GM12801 (cell line): ENCODE results near the gene RGL2.

ENCODE experiments used
- TF ChIP-seq, protein P1 (sequence below): IDR thresholded peaks from one replicate; pipeline ENCODE4 v1.5.1; 2011; ENCODE audit warnings: control low read depth; ENCODE audit not compliant: insufficient read length; ENCODE audit errors: extremely low read depth

The RGL2 gene

DNA sequence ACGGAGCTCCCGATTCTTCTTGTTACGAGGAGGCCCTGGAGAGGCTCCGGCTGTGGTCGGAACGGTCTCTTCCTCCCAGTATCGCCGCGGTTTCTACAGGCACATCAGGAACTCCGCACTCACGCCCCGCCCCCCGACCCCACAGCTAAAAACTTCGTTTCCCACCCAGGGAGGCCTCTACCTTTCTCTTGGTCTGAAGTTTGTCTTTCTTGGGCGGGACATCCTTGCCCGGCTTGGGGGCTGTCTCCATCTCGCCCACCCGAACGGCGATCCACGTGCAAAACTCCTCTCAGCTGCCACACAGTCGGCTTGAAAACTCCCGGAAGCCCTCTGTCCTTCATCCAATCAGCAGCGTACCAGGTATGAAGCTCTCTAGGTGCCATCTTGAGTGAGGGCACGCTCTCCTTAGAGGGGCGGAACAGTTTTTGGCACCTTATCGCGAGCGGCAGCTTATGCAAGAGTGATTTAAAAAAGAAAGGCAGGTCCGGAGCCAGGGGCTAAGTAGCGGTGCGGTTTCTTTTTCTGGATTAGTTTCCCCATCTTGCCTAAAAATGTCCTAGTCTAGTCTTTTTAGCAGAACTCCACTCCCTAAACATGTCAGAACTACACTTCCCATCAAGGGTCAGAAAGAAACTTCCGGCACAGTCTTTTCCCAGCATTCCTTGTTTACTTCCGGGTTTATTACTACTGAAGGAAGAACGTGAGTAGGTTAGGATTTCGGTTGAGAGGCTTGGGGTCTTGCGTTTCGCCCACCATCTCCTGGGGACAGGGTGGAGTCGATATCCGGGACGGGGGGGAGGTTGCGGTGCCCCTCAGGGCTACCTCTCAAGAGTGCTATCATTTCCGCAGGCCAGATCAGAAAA, 9.6 kb downstream of the RGL2 start, which contains the start of the genes PFDN6 and WDR46:
Gene PFDN6 (plus strand): TSS at position 681 of the 863 bp plus-strand sequence. CDS start 256 bp downstream, outside the sequence.
Gene WDR46 (minus strand): TSS at position 319 of the 863 bp plus-strand sequence. CDS start 69 bp downstream, at position 250.
- TF ChIP-seq, protein P1, sequence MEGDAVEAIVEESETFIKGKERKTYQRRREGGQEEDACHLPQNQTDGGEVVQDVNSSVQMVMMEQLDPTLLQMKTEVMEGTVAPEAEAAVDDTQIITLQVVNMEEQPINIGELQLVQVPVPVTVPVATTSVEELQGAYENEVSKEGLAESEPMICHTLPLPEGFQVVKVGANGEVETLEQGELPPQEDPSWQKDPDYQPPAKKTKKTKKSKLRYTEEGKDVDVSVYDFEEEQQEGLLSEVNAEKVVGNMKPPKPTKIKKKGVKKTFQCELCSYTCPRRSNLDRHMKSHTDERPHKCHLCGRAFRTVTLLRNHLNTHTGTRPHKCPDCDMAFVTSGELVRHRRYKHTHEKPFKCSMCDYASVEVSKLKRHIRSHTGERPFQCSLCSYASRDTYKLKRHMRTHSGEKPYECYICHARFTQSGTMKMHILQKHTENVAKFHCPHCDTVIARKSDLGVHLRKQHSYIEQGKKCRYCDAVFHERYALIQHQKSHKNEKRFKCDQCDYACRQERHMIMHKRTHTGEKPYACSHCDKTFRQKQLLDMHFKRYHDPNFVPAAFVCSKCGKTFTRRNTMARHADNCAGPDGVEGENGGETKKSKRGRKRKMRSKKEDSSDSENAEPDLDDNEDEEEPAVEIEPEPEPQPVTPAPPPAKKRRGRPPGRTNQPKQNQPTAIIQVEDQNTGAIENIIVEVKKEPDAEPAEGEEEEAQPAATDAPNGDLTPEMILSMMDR: no peak

DNA sequence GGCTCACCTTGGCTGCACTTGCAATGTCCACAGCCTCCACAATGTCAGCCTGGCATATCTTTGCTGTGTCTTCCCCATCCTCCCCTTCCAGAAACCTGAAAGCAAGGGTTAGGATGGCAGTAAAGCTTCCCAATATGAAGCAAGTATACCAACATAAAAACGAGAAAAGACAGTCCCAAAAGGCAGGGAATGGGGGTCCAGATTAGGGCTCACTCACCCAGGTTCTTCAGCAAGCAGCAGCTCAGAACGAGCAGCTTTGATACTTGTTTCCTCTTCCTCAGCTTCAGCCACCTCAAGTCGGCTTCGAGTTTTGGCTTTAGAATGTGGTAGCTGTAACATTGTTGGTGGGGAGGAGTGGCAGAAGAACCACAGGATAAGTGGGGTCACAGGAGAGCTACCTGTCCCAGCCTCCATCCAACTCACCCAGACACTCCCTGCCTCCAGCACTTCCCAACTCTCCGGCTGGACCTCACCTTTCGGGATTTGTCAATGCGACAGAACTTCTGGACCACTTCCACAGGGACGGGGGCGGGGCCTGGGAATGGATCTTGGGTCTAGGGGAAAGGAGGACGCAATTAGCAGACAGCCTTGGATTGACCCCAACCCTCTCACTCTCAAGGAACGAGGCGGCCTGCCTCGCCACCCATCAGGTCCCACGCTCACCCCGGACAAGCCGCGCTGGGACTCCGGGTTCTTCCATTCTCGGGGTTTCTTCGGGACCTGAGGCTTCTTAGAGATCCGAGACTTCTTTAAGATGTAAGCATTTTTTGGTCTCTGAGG, 10.4 kb downstream of the RGL2 start:
- TF ChIP-seq, protein P1: no peak

DNA sequence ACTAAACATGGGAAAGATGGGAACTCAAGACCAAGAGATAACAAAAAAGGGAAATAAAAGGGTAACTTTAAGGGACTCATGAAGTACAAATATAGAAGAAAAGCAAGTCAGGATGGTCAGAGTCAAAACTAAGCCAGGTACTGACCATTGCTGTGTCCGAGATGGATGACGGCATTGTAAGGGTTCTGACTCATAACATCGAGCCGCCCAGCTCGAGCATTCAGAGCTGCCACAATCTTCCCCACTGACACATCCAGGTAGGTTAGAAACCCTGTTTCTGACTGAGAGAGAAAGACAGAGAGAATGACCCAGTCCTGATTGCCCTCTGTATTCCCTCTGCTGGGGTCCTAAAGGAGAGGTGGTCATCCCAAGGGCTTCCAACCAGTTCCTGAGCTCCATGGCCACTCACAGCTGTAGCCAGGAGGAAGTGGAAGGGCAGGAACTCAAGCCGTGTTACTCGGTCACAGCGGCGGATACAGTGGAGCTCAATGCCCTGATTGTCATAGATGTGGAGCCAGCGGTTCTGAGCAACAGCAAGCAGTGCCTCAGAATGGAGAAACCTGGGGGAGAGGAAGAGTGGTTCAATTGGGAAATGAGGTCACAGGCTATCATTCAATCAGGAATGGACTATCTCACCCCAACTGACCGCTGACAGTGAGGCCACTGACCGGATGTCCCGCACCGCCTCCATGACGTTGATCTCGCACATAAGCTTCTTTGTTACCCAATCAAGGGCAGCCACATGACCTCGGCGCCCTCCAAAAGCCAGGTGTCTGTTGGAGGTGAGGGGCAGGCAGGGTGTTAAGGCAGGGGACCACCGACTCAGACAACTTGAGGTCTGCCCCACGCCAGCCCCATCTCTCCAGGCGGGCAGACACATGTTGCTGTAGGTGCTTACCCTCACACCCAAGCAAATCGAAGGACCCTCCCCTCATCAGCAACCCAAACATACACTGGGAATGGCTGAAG, 11.5 kb downstream of the RGL2 start:
- TF ChIP-seq, protein P1: no peak

DNA sequence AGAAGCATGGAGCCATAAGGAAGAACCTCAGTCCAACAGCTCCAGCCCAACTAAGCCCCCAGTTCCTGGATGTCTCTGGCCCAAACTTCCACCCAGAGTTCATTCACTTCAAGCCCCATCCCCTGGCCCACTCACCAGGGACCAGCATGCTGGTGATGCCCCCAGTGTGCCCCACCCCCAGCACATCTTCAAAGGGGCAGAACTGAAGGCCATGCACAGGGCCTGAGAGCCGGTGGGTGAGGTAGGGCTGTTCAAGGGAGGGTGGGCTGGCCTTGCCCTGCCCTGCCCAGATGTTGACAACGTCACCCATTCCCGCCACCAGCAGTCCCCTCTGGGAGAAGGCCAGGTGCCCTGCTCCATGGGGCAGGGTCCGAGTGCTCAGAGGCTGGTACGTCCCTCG, 18.2 kb downstream of the RGL2 start:
- TF ChIP-seq, protein P1: no peak

DNA sequence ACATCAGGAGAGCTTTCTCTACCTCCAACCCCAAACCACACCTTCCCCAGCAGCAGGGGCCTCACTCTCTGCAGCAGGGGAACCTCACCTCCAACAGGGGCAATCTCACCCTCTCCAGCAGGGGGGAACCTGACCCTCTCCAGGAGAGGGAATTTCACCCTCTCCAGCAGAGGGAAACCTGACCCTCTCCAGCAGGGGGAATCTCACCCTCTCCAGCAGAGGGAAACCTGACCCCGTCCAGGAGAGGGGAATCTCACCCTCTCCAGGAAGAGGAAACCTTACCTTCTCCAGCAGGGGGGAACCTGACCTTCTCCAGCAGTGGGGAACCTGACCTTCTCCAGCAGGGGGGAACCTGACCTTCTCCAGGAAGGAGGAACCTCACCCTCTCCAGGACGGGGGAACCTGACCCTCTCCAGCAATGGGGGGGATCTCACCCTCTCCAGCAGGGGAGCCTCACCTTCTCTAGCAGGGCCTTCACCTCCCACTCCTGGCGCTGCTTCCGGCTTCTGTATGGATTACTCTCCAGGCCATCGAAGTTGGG, 18.7 kb downstream of the RGL2 start:
- TF ChIP-seq, protein P1: no peak

DNA sequence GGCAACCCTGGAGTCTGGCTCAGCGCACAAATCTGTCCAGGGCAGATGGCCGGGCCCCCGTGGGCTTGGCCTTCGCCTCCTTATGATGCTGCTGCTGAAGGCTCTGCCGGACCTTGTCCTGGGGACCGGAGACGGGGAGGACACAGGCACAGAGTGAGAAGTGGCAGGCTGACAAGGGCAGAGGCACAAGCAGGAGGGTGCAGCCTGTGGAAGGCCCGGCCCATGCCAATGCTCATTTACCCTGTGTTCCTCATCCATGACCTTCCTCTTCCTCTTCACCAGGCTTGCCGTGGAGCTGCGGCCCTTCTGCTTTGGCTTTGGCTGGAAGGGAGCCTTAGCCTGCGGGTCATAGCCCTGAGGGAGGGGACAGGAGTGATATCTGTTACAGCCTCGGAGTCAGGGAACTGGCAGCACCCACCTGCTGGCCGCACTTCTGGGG, 19.5 kb downstream of the RGL2 start:
- TF ChIP-seq, protein P1: no peak
